ENCODE data around the gene ASAP2. TPM values are rescaled to one million over a fixed set of nuclear protein-coding genes. Genes with fewer than 3 reads are reported as not detected.

ASAP2 gene
- polyA plus RNA-seq, 1 experiment = 30.0 TPM

- ChIA-PET CTCF (interaction anchor here (0.9 kb wide), 1 partner anchor 14 kb away, joined by 3 read pairs; the partner anchor contains the start of gene ITGB1BP1), POLR2A (no interaction called here)
- TF ChIP-seq CTCF (IDR thresholded peaks at IDR 0.05; ENCODE audit: low read depth, low read length) = no peak
- no peak for DNase-seq (ENCODE audit: low read depth, low spot score)
- Histone ChIP-seq H3K27me3 (ENCODE audit: control insufficient read depth, insufficient read depth, low read length) (no peaks in the 10 kb centered on the region), H3K27ac (ENCODE audit: low read depth, low read length) (no peak overlapping the region), H3K4me3 (ENCODE audit: low read depth, low read length) (no peak overlapping the region), H3K9me3 (ENCODE audit: control insufficient read depth, insufficient read depth, low read length) (no peaks in the 10 kb centered on the region; the same call in 1 of the 2 replicates)
These were observed 202.1 kb downstream of the ASAP2 start for GRCh38 chr2:9408641-9409151.

GRCh38 chr2:9410108-9410507, 203.5 kb downstream of the ASAP2 start:
- no peak for TF ChIP-seq CTCF (IDR thresholded peaks at IDR 0.05; ENCODE audit: low read depth, low read length)
- Histone ChIP-seq H3K4me3 (ENCODE audit: low read depth, low read length) (no peak overlapping the region), H3K9me3 (ENCODE audit: control insufficient read depth, insufficient read depth, low read length) (no peaks in the 10 kb centered on the region; the same call in 1 of the 2 replicates), H3K27ac (ENCODE audit: low read depth, low read length) (no peak overlapping the region), H3K27me3 (ENCODE audit: control insufficient read depth, insufficient read depth, low read length) (no peaks in the 10 kb centered on the region)
- no peak for DNase-seq (ENCODE audit: low read depth, low spot score)
- CTCF ChIA-PET = interaction anchor here (0.7 kb wide), 1 partner anchor 9 kb away, joined by 5 read pairs; no protein-coding TSS in a partner anchor
- POLR2A ChIA-PET = no interaction called here

GRCh38 chr2:9412781-9413180, 206.2 kb downstream of the ASAP2 start:
- H3K27ac ChIP-seq (ENCODE audit: low read depth, low read length) = no peak overlapping the region
- no peak for DNase-seq (ENCODE audit: low read depth, low spot score)
- H3K4me3 ChIP-seq (ENCODE audit: low read depth, low read length) = no peak overlapping the region
- no peaks in the 10 kb centered on the region; the same call in 1 of the 2 replicates for H3K9me3 ChIP-seq (ENCODE audit: control insufficient read depth, insufficient read depth, low read length)
- ChIA-PET POLR2A (no interaction called here), CTCF (no interaction called here)
- no peaks in the 10 kb centered on the region for H3K27me3 ChIP-seq (ENCODE audit: control insufficient read depth, insufficient read depth, low read length)
- TF ChIP-seq CTCF (IDR thresholded peaks at IDR 0.05; ENCODE audit: low read depth, low read length) = no peak

GRCh38 chr2:9415516-9416169, 209.0 kb downstream of the ASAP2 start:
- no peak for DNase-seq (ENCODE audit: low read depth, low spot score)
- CTCF ChIA-PET = no interaction called here
- peak overlapping the region; percentile 11 for H3K27ac ChIP-seq (ENCODE audit: low read depth, low read length)
- TF ChIP-seq CTCF (IDR thresholded peaks at IDR 0.05; ENCODE audit: low read depth, low read length) = no peak
- no peaks in the 10 kb centered on the region; the same call in 1 of the 2 replicates for H3K9me3 ChIP-seq (ENCODE audit: control insufficient read depth, insufficient read depth, low read length)
- no peaks in the 10 kb centered on the region for H3K27me3 ChIP-seq (ENCODE audit: control insufficient read depth, insufficient read depth, low read length)
- H3K4me3 ChIP-seq (ENCODE audit: low read depth, low read length) = no peak overlapping the region
- POLR2A ChIA-PET = no interaction called here

- ChIA-PET POLR2A (no interaction called here), CTCF (no interaction called here)
- no peak for DNase-seq (ENCODE audit: low read depth, low spot score)
- Histone ChIP-seq H3K4me3 (ENCODE audit: low read depth, low read length) (no peak overlapping the region), H3K27ac (ENCODE audit: low read depth, low read length) (peak overlapping the region; percentile 2), H3K9me3 (ENCODE audit: control insufficient read depth, insufficient read depth, low read length) (no peaks in the 10 kb centered on the region; the same call in 1 of the 2 replicates), H3K27me3 (ENCODE audit: control insufficient read depth, insufficient read depth, low read length) (no peaks in the 10 kb centered on the region)
- no peak for TF ChIP-seq CTCF (IDR thresholded peaks at IDR 0.05; ENCODE audit: low read depth, low read length)
These were observed 209.8 kb downstream of the ASAP2 start for GRCh38 chr2:9416267-9416961.
